Middle frontal gyrus (tissue), 1 donor: ENCODE data around the gene SH3BGR.

ENCODE experiments used
- DNase-seq: peaks from one replicate; pipeline ENCODE4 v3.0.0-alpha.2; 2015; ENCODE audit warnings: low spot score; ENCODE audit errors: extremely low spot score

Gene SH3BGR

DNA sequence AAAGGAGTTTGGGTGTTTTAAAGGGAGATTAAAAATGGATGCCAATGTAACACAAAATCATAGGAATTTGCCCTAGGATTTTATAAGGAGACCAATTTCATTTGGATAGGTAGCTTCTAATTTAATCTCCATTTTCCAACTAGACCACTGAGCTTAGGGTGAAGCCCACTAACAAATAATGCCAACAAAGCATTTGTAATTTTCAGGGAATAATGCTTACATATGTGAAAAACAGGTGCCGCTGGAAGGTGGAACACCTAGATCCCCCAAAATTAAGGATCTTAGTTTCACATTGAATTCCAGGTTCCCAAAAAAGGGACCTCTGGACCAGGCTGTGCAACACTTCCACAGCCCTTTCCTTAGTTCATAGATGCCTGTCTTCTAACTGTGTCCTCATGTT lies 94.8 kb downstream of the SH3BGR start:
- DNase-seq = no peak

DNA sequence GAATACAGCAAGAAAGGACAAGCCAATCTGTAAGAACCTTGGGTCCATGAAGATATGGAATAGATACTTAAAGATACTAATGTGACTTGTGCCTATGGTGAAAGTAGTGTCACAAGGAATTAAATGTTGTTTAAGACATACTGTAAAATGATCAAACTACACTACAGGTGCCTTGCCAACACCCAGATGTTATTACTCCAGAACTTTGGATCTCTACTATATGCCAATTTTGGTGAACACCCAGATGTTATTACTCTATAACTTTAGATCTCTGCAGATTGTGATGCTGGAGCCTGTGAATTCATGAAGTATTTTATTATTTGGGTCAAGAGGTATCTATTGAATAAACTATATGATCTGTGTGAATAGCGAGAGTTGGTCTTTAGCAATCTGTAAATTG lies 101.1 kb downstream of the SH3BGR start:
- no peak for DNase-seq

DNA sequence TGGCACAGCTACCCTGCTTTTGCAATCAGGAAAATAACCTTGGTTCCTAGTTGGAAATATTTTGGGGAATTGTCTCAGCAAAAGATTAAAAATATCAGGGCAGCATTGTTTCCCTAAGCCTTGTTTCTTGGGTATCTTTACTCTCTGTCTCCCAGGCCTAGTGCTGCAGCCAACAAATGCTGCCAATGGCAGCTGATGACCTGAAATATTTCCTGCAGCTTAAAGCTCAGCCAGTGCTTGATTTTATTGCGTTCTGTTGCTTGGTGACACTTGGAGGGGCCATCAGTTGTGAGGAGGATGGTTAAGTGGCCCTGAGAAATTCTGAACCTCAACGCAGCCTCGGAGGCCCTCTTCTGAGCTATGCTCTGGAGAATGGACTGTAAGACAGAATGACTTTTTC lies 101.6 kb downstream of the SH3BGR start:
- DNase-seq = no peak

DNA sequence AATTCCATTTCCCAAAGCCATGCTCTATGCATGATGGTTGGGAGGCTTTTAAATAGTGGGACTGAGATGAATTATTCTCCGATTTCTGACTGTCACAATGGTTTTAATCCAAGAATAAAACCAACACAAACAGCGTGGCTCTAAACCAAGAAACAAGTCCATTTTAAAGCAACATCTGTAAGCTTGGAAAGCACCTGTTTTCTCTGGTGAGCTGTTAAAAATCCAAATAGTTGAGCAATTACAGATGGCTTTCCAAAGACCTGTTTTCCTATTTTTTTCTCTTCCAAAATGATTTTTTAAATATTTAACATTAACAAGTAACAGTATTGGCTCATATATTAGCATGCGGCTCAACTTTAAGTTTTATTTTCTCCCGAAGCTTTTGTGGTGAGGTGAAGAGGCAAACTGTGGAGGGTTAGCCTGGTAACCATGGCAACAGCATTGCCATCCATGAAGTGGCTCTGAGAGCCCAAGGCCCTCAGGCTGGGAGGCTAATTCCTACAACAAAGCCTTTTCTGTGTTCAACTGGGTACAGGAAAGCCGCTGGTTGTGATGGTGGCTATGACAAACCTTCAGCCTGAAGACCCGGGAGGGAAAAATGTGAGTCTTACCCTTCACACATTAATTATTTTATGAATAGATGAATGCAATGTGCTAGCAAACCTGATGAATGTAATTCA lies 104.3 kb downstream of the SH3BGR start:
- no peak for DNase-seq

DNA sequence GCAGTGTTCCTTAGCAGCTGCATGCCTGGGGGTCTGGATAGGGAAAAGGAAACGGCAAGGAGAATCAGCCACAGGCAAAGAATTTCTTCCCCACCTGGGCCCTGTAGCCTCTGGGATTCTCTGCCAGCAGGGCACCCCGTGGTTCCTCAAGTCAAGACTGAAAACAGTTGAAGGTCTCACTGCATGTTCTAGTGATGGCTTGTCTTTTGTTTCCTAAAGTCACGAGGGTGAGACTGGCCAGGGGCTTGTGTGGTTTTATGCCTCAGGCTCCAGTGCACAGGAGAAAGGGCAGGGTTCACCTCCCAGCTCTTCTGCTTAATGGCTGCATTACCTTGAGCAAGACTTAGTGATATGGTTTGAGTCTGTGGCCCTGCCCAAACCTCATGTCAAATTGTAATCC lies 107.7 kb downstream of the SH3BGR start:
- no peak for DNase-seq

DNA sequence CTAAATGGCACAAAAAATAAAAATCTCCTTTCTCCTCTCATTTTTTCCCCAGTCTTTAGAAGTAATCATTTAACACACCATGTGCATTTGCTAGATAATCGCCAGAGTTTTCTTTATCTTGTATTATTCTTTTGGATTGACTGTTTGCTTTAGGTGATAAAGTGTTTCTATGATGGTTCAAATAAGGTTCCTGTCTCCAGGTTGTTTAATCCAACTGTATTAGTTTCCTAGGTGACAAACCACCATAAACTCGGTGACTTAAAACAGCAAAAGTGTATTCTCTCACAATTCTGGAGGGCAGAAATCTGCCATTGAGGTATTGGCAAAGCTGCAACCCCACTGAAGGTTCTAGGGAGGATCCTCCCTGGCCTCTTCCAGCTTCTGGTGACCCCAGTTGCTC lies 109.4 kb downstream of the SH3BGR start:
- DNase-seq = no peak

DNA sequence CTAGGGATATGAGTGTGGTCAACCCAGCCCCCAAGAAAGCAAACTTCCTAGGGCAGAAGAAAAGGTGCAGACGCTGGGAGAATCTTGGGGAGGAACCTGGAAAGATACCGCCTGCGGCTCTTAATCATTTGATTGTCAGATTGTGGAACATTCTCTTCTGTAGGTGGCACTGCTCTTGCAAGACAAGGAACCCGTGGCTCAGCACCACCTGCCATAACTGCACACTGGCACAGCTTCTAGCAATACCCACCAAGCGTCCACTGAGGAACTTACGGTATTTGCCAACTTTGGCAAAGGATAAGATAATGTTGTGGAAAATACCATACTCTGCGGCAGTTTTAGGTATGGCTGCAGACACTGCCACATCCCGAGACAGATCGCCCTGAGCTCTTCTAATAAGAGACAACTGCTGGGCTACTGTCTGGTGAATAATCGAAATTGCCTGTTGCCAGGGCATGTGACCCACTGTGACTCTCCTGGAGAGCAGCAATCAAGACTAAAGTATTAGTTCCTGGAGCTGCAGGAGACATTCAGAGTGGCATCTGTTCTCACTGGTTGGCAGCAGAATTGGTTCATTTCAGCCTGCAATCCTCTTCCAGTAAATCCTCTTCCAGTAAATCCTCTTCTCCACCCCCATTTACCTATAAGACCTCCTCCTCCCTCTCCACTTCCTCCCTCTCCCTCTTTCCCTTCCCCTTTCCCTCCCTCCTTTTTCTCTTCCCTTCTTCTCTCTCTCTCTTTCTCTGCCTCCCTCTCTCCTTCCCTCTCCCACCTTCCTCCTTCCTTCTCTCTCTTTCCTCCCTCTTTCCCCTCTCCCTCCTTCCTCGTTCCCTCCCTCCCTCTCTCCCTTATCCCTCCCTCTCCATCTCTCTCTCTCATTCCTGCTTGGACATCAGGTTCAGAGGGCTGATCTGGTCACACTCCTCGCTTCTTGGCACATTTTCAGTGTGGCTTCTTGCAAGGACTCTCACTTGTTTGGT lies 111.3 kb downstream of the SH3BGR start:
- DNase-seq = no peak

DNA sequence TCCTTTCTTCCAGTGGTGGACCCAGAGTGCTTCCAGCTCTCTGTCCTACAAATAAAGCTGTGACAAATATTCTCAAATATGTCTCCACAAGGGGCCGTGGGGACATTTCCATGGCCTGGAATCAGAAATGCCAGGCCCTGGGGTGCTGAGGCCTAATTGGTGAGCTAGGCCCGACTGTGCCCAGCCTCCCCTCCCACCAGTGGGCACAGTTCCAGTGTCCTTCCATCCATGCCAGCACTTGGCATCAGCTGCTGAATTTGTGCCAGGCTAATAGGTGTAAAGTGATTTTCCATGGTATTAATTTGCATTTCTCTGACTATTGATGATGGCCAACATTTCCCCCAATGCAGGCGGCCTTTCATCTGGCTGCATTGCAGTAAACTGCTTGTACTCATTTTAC lies 112.4 kb downstream of the SH3BGR start:
- DNase-seq = no peak
